Mucosa of gallbladder (tissue), 1 donor: ENCODE measurements around the gene RDH14. TPM values are rescaled to one million over a fixed set of nuclear protein-coding genes. Genes with fewer than 3 reads are reported as not detected.

Experiments
- DNase-seq: peaks from one replicate; pipeline ENCODE4 v3.0.0-alpha.2; 2020; ENCODE audit warnings: low spot score
- total RNA-seq: library from RNA; stranded (reverse); gene quantifications from one replicate; pipeline ENCODE4 v1.2.1, GENCODE V29; 2021
- donor health status: DM: no; HTN: no; CAD: no.

Gene RDH14
- total RNA-seq, 1 donor from 2014 or later, result 25.8 TPM

- no peak for DNase-seq
Measured at GRCh38 chr2:18566145-18566769, 5.8 kb upstream of the RDH14 start.

DNA sequence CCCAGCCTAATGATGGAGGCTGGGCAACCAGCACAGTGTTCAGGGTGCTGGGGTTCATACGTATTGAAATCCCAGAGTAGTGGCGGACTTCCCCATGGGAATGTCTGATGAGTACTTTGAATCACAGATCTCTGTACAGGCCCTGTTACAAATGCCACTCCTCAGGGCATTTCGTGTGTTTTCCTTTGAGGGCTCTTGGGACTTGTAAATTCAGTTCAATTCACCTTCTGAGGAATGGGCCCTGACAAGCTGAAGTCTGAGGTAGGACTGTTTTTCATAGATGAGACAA lies 288 bp upstream of the RDH14 start:
- no peak for DNase-seq

DNA sequence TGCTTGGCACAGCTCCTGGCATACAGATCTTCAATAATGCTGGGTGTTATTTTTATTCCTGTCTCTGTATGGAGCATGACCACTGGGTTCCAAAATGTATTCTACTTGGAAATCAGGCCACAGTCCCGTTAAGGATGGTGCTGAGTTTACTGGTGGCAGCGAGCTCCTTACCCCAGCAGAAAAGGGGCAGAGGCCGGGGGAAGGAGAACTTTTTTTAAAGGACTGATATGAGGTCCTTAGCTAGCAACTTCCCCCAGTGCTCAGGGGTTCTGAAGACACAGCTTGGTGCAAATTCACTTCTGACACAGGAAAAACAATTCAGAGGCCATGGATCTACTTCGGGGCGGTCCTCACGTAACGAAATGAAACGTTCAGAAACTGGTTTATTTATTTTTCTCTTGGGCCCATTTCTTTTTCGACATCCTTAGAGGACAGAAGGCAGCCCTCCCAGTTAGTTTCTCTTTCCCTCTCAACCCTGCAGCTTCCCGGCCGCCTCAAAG lies 872 bp downstream of the RDH14 start:
- no peak for DNase-seq

- no peak for DNase-seq
Measured at GRCh38 chr2:18558458-18558857, 2.0 kb downstream of the RDH14 start.

DNA sequence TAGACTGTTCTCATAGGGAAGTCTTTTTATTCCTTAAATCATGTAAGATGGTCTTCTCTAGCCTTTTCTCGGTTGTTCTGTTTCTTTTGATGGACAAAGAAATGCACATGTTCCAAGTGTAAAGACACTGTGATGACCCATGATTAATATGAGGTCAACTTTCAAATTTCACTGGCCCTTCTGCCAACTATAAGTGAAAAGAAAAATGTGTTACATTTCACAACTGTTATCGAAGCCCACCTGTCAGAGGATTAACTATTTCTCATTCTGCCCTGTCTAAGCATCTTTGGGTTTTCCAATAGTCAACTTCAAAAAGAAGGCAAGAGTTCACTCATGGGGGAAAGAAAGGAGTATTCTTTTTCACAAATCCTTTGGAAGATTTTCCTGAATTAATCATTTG lies 3.3 kb downstream of the RDH14 start:
- no peak for DNase-seq

DNA sequence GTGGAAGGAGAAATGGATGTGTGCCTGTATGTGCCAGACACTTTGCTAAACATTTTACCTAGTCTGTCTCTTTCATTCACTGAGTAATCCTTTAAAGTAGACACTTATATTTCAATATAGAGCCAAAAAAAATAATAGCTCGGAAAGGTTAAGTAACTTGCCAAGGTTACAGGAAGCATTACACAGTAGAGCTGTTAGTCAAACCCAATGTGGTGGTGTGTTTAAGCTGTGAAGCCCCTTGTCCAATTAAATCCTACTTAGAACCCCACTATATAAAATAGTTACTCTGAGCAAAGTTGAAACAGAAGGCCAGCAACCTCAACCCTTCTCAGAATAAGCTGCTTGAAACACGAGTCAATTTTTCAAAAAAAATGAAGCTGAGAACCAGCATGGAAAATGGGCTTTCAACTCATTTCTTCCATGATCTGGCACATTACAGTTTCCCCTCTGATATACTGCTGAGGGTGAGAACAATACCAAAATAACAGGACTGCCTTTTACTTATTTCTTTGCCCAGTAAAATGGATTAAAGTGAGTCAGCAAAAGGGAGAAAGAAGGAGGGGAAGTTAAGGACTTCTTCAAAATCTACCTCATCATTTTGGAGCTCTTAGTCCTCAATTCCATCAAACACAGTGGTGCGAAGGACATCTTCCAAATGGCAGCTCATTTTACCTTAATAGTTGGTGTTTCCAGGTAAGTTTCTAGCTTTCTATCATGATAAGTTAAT lies 7.9 kb downstream of the RDH14 start:
- no peak for DNase-seq

- DNase-seq, result no peak
Measured at GRCh38 chr2:18551623-18552022, 8.8 kb downstream of the RDH14 start.

DNA sequence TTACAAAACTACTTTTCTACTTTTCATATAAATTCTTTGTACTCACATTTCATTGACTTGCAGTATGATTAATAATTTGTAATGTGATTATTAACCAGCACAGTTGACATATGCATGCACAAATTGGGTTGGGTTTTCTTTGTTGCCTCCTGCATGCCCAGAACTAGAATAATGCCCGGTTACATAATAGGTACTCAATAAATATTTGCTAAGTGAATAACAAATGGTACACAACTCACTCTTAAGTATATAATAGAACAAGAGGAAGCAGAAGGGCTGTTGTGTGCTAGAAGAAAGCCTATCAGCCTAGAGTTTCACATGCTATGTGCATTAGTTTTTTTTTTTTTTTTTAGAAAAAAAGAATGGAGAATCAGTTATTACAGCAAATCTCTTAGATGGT lies 9.3 kb downstream of the RDH14 start:
- DNase-seq, result no peak

- no peak for DNase-seq
Measured at GRCh38 chr2:18550433-18550832, 10.0 kb downstream of the RDH14 start.

GRCh38 chr2:18549083-18549482 lies 11.4 kb downstream of the RDH14 start:
- no peak for DNase-seq

DNA sequence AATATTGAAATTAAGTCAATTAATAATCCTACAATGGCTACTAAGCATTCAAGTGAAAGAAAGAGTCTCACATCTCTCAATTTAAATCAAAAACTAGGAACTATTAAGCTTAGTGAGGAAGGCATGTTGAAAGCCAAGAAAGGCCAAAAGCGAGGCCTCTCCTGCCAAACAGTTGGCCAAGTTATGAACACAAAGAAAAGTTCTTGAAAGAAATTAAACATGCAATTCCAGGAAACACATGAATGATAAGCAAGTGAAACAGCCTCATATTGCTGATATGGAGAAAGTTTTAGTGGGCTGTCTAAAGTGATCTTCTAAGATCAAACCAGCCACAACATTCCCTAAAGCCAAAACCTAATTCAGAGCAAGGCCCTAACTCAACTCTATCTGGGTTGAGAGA lies 11.8 kb downstream of the RDH14 start:
- DNase-seq, result no peak

GRCh38 chr2:18546567-18546966 lies 13.9 kb downstream of the RDH14 start:
- DNase-seq, result no peak

- DNase-seq, result no peak
Measured at GRCh38 chr2:18545384-18545783, 15.1 kb downstream of the RDH14 start.

- no peak for DNase-seq
Measured at GRCh38 chr2:18544171-18544570, 16.3 kb downstream of the RDH14 start.

GRCh38 chr2:18540872-18541271 lies 19.6 kb downstream of the RDH14 start:
- no peak for DNase-seq

- no peak for DNase-seq
Measured at GRCh38 chr2:18536697-18537096, 23.8 kb downstream of the RDH14 start.

- no peak for DNase-seq
Measured at GRCh38 chr2:18536100-18536499, 24.4 kb downstream of the RDH14 start.

DNA sequence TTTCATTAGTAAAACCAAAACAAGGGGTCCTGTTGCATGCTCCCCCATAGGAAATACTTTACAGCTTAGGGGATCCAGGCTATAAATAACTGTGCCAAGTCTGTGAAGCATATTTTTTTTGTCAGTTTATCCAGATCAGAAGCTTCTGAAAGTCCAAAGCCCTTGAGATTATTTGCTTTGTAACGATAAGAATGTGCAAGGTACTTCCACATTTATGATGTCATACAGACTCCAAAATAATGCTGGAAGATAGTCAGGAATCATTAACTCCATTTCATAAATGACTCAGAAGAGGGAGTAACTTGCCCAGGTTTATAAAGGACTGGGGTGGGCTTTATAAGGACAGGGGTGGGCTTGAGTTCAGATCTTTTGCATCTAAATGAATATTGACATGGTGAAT lies 29.3 kb downstream of the RDH14 start:
- no peak for DNase-seq

GRCh38 chr2:18527822-18528221 lies 32.6 kb downstream of the RDH14 start:
- no peak for DNase-seq

DNA sequence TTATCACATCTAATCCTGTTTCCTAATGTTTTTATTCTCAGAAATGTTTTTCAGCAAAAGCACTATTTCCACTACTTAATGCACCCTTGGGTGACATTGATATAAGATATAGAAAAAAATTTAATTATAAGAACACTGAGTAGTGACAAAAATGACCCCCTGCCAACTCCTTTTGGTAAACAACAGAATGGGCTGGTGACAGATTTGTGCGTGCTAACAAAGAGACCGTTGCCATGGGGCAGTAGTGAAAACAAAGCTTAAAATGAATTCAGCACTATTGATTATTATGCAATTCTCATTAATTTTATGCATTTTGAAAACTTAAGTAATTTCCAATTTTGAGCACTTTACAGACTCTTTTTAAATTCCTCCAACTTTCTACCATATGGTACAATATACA lies 33.1 kb downstream of the RDH14 start:
- DNase-seq, result no peak

GRCh38 chr2:18526429-18526828 lies 34.0 kb downstream of the RDH14 start:
- DNase-seq, result no peak

GRCh38 chr2:18525852-18526251 lies 34.6 kb downstream of the RDH14 start:
- DNase-seq, result no peak

- DNase-seq, result no peak
Measured at GRCh38 chr2:18525236-18525635, 35.2 kb downstream of the RDH14 start.
